ENCODE measurements around the gene TRIO. TPM values are rescaled to one million over a fixed set of nuclear protein-coding genes. Genes with fewer than 3 reads are reported as not detected.

The TRIO gene
- total and polyA plus RNA-seq, 4 experiments from 2014 or later: 0.09 to 11.5 (median 9.7) TPM; not detected in 1

DNA sequence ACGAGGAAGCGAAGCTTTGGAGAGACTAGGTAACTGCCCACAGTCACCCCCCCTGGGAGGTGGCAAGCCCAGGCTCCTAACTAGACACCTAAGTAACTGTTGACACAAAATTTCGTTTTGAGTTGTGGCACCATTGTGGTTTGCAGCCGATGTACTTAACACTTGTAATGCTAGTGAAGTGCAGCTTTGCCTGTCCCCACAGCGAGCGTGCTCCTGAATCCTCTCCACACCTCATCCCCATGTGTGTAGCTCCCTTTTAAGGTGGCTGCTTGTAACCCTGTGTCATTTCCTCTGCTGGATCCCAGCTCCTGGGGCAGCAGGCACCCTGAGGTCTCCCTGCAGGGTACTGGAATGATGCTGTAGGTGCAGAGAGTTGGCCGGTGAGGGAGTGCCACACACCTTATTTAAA is 114.9 kb downstream of the TRIO start:
- ChIA-PET CTCF (ENCODE audit: partially characterized antibody) (no interaction called here), POLR2A (ENCODE audit: partially characterized antibody) (no interaction called here)
- Histone ChIP-seq H3K27ac (ENCODE audit: low read depth, low read length) (no peak overlapping the region), H3K9me3 (ENCODE audit: control insufficient read depth in 1 of 2, low read length in 2 of 2) (no peaks in the 10 kb centered on the region), H3K36me3 (ENCODE audit: insufficient read depth, low read length) (no peaks in the 10 kb centered on the region), H3K27me3 (ENCODE audit: insufficient read depth, low read length) (no peaks in the 10 kb centered on the region), H3K4me1 (ENCODE audit: insufficient read depth, low read length) (no peaks in the 10 kb centered on the region), H3K4me3 (ENCODE audit: low read length in 2 of 2) (no peak overlapping the region)
- Mint-ChIP-seq H3K27me3 (peaks cover 0 to 5% of the 10 kb centered on the region in 2 donors), H3K4me1 (no peaks in the 10 kb centered on the region), H3K9me3 (peaks cover 0 to 13% (median 3%) of the 10 kb centered on the region in 8 donors), H3K27ac (no peak overlapping the region), H3K36me3 (no peaks in the 10 kb centered on the region), H3K4me3 (no peak overlapping the region)
- DNase-seq: no peak
- intact Hi-C loops (cut with micrococcal nuclease): no loop called here

- Mint-ChIP-seq H3K4me1 (no peaks in the 10 kb centered on the region), H3K4me3 (no peak overlapping the region), H3K27me3 (peaks cover 2 to 5% of the 10 kb centered on the region in 2 donors), H3K9me3 (peaks cover 0 to 13% (median 3%) of the 10 kb centered on the region in 8 donors), H3K27ac (no peak overlapping the region), H3K36me3 (no peaks in the 10 kb centered on the region)
- DNase-seq: no peak
- H3K36me3 ChIP-seq (ENCODE audit: insufficient read depth, low read length): no peaks in the 10 kb centered on the region
- H3K27me3 ChIP-seq (ENCODE audit: insufficient read depth, low read length): no peaks in the 10 kb centered on the region
- CTCF ChIA-PET (ENCODE audit: partially characterized antibody): no interaction called here
- POLR2A ChIA-PET (ENCODE audit: partially characterized antibody): no interaction called here
- H3K9me3 ChIP-seq (ENCODE audit: control insufficient read depth in 1 of 2, low read length in 2 of 2): no peaks in the 10 kb centered on the region
- H3K4me3 ChIP-seq (ENCODE audit: low read length in 2 of 2): no peak overlapping the region
- H3K4me1 ChIP-seq (ENCODE audit: insufficient read depth, low read length): no peaks in the 10 kb centered on the region
- intact Hi-C loops (cut with micrococcal nuclease): no loop called here
- H3K27ac ChIP-seq (ENCODE audit: low read depth, low read length): no peak overlapping the region
Observed at GRCh38 chr5:14258840-14259239, 115.7 kb downstream of the TRIO start.

- peaks cover 0 to 11% (median 3%) of the 10 kb centered on the region in 8 donors for H3K9me3 Mint-ChIP-seq
- no peak overlapping the region for H3K27ac Mint-ChIP-seq
- no peak overlapping the region for H3K4me3 ChIP-seq (ENCODE audit: low read length in 2 of 2)
- H3K36me3 ChIP-seq (ENCODE audit: insufficient read depth, low read length): no peaks in the 10 kb centered on the region
- no peak overlapping the region for H3K27ac ChIP-seq (ENCODE audit: low read depth, low read length)
- no peak for DNase-seq
- POLR2A ChIA-PET (ENCODE audit: partially characterized antibody): no interaction called here
- H3K9me3 ChIP-seq (ENCODE audit: control insufficient read depth in 1 of 2, low read length in 2 of 2): no peaks in the 10 kb centered on the region
- intact Hi-C loops (cut with micrococcal nuclease): no loop called here
- H3K4me1 Mint-ChIP-seq: peaks cover under 1 to 8% (median 7%) of the 10 kb centered on the region in 4 donors
- H3K36me3 Mint-ChIP-seq: no peaks in the 10 kb centered on the region
- H3K27me3 Mint-ChIP-seq: peaks cover 7 to 8% of the 10 kb centered on the region in 2 donors
- no peaks in the 10 kb centered on the region for H3K27me3 ChIP-seq (ENCODE audit: insufficient read depth, low read length)
- no peak overlapping the region for H3K4me3 Mint-ChIP-seq
- CTCF ChIA-PET (ENCODE audit: partially characterized antibody): no interaction called here
- peaks cover 7% of the 10 kb centered on the region for H3K4me1 ChIP-seq (ENCODE audit: insufficient read depth, low read length)
Observed at GRCh38 chr5:14260637-14261036, 117.5 kb downstream of the TRIO start.

- Histone ChIP-seq H3K4me1 (ENCODE audit: insufficient read depth, low read length) (peaks cover 7% of the 10 kb centered on the region), H3K9me3 (ENCODE audit: control insufficient read depth in 1 of 2, low read length in 2 of 2) (no peaks in the 10 kb centered on the region), H3K36me3 (ENCODE audit: insufficient read depth, low read length) (no peaks in the 10 kb centered on the region), H3K27ac (ENCODE audit: low read depth, low read length) (no peak overlapping the region), H3K27me3 (ENCODE audit: insufficient read depth, low read length) (no peaks in the 10 kb centered on the region), H3K4me3 (ENCODE audit: low read length in 2 of 2) (no peak overlapping the region)
- ChIA-PET CTCF (ENCODE audit: partially characterized antibody) (interaction anchor here (1.1 kb wide), 1 partner anchor 9 kb away, joined by 4 read pairs; no protein-coding TSS in a partner anchor), POLR2A (ENCODE audit: partially characterized antibody) (no interaction called here)
- Mint-ChIP-seq H3K27ac (no peak overlapping the region), H3K27me3 (peaks cover 9 to 10% of the 10 kb centered on the region in 2 donors), H3K4me1 (peaks cover 1 to 9% (median 7%) of the 10 kb centered on the region in 4 donors), H3K36me3 (no peaks in the 10 kb centered on the region), H3K9me3 (peaks cover 0 to 7% (median under 1%) of the 10 kb centered on the region in 8 donors), H3K4me3 (no peak overlapping the region)
- intact Hi-C loops (cut with micrococcal nuclease): no loop called here
- DNase-seq: no peak
Observed at GRCh38 chr5:14261235-14261634, 118.1 kb downstream of the TRIO start.

GRCh38 chr5:14261856-14262611 is 118.9 kb downstream of the TRIO start:
- Mint-ChIP-seq H3K36me3 (no peaks in the 10 kb centered on the region), H3K9me3 (peaks cover 0 to 2% (median 0%) of the 10 kb centered on the region in 8 donors), H3K4me3 (no peak overlapping the region), H3K27ac (no peak overlapping the region), H3K4me1 (peaks cover 1 to 9% (median 7%) of the 10 kb centered on the region in 4 donors), H3K27me3 (peaks cover 10% of the 10 kb centered on the region in 2 donors)
- H3K4me1 ChIP-seq (ENCODE audit: insufficient read depth, low read length): peaks cover 7% of the 10 kb centered on the region
- H3K4me3 ChIP-seq (ENCODE audit: low read length in 2 of 2): no peak overlapping the region
- no peaks in the 10 kb centered on the region for H3K27me3 ChIP-seq (ENCODE audit: insufficient read depth, low read length)
- H3K27ac ChIP-seq (ENCODE audit: low read depth, low read length): no peak overlapping the region
- ChIA-PET CTCF (ENCODE audit: partially characterized antibody) (interaction anchor here (1.1 kb wide), 1 partner anchor 8 kb away, joined by 4 read pairs; no protein-coding TSS in a partner anchor), POLR2A (ENCODE audit: partially characterized antibody) (no interaction called here)
- no peak for DNase-seq
- intact Hi-C loops (cut with micrococcal nuclease): no loop called here
- H3K9me3 ChIP-seq (ENCODE audit: control insufficient read depth in 1 of 2, low read length in 2 of 2): no peaks in the 10 kb centered on the region
- H3K36me3 ChIP-seq (ENCODE audit: insufficient read depth, low read length): no peaks in the 10 kb centered on the region

DNA sequence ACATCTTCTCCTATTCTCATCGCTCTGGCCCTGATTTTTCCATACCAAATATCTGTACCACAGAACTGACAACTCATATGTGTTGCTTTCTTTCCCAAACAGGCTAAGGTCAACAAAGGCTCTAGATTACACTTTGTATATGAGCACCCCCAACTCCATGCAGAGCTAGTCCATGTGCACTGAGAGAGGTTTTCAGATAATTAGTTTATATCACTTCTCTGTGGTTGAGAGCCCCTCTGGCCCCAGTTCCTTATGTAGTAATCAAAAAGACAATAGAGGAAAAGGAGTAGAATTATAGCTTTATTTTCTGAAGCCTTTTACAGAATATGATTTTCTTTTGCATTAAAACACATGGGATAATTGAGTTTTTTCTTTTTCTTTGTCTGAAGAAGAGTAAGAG is 120.0 kb downstream of the TRIO start:
- no peak overlapping the region for H3K4me3 Mint-ChIP-seq
- H3K27me3 Mint-ChIP-seq: peaks cover 10 to 16% of the 10 kb centered on the region in 2 donors
- Histone ChIP-seq H3K9me3 (ENCODE audit: control insufficient read depth in 1 of 2, low read length in 2 of 2) (no peaks in the 10 kb centered on the region), H3K36me3 (ENCODE audit: insufficient read depth, low read length) (no peaks in the 10 kb centered on the region), H3K4me1 (ENCODE audit: insufficient read depth, low read length) (peaks cover 7% of the 10 kb centered on the region), H3K27ac (ENCODE audit: low read depth, low read length) (no peak overlapping the region), H3K4me3 (ENCODE audit: low read length in 2 of 2) (no peak overlapping the region), H3K27me3 (ENCODE audit: insufficient read depth, low read length) (no peaks in the 10 kb centered on the region)
- CTCF ChIA-PET (ENCODE audit: partially characterized antibody): no interaction called here
- H3K36me3 Mint-ChIP-seq: no peaks in the 10 kb centered on the region
- intact Hi-C loops (cut with micrococcal nuclease): no loop called here
- DNase-seq: no peak
- POLR2A ChIA-PET (ENCODE audit: partially characterized antibody): no interaction called here
- no peak overlapping the region for H3K27ac Mint-ChIP-seq
- peaks cover 1 to 11% (median 7%) of the 10 kb centered on the region in 4 donors for H3K4me1 Mint-ChIP-seq
- no peaks in the 10 kb centered on the region for H3K9me3 Mint-ChIP-seq

DNA sequence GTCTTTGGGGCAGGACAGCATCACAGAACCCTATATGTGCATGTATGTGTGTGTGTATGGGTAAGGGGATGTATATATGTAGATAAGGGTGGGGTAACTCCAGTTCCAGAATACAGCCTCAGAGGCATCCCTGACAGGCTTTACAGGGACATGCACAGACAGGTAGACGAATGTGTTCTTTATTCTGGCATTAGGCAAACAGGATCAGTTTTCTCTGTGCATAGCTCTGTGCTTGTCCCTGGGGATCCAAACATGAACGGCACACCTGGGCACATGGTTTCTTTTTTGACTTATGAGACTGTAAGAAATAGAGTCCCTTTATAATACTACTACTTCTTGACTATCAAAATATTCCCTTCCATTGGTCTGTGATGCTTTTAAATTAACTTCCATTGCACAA is 120.6 kb downstream of the TRIO start:
- Mint-ChIP-seq H3K4me1 (peaks cover 1 to 11% (median 7%) of the 10 kb centered on the region in 4 donors), H3K27ac (no peak overlapping the region), H3K9me3 (no peaks in the 10 kb centered on the region), H3K27me3 (peaks cover 10 to 21% of the 10 kb centered on the region in 2 donors), H3K36me3 (no peaks in the 10 kb centered on the region), H3K4me3 (no peak overlapping the region)
- no peaks in the 10 kb centered on the region for H3K36me3 ChIP-seq (ENCODE audit: insufficient read depth, low read length)
- H3K9me3 ChIP-seq (ENCODE audit: control insufficient read depth in 1 of 2, low read length in 2 of 2): no peaks in the 10 kb centered on the region
- peaks cover 7% of the 10 kb centered on the region for H3K4me1 ChIP-seq (ENCODE audit: insufficient read depth, low read length)
- intact Hi-C loops (cut with micrococcal nuclease): no loop called here
- no peaks in the 10 kb centered on the region for H3K27me3 ChIP-seq (ENCODE audit: insufficient read depth, low read length)
- no peak overlapping the region for H3K27ac ChIP-seq (ENCODE audit: low read depth, low read length)
- CTCF ChIA-PET (ENCODE audit: partially characterized antibody): no interaction called here
- no peak for DNase-seq
- POLR2A ChIA-PET (ENCODE audit: partially characterized antibody): no interaction called here
- H3K4me3 ChIP-seq (ENCODE audit: low read length in 2 of 2): no peak overlapping the region

Data from CD4-positive, alpha-beta memory T cell (primary cell).